ENCODE measurements around the gene KNDC1.

KNDC1 gene

GRCh38 chr10:133162178-133162909 lies 2.3 kb downstream of the KNDC1 start (continued):
- no peak for TF ChIP-seq ZNF549 (tag by site-specific recombination; IDR thresholded peaks at IDR 0.05)

GRCh38 chr10:133162910-133163856 lies 3.2 kb downstream of the KNDC1 start:
- TF ChIP-seq ZNF600 (tag by site-specific recombination; IDR thresholded peaks at IDR 0.05) (0 out of 2 replicates have a peak, but pooled peaks have one; percentile 43), ZBTB10 (tag by site-specific recombination; IDR thresholded peaks at IDR 0.05) (no peak)
- Histone ChIP-seq H3K4me1 (ENCODE audit: control insufficient read depth, insufficient read depth, low read length) (peaks cover 5% of the 10 kb centered on the region), H3K9me3 (ENCODE audit: control insufficient read depth, insufficient read depth, low read depth, low read length) (no peaks in the 10 kb centered on the region), H3K27ac (ENCODE audit: extremely low read depth, low read depth, low read length) (no peak overlapping the region), H3K36me3 (ENCODE audit: control insufficient read depth in 2 of 2, insufficient read depth in 1 of 2, low read length in 2 of 2) (peaks cover 0 to 18% of the 10 kb centered on the region in 2 experiments; a peak in 1 of 3 replicates), H3K4me3 (ENCODE audit: low read depth, low read length) (no peak overlapping the region)
- ChIA-PET CTCF (no interaction called here), POLR2A (no interaction called here)

- TF ChIP-seq EGR2 (tag by site-specific recombination; IDR thresholded peaks at IDR 0.05; ENCODE audit: low read depth) (peak; percentile 52), ZNF558 (tag by site-specific recombination; IDR thresholded peaks at IDR 0.05) (no peak)
- ChIA-PET POLR2A (no interaction called here), CTCF (no interaction called here)
These were observed 4.1 kb downstream of the KNDC1 start for GRCh38 chr10:133163889-133164815.

GRCh38 chr10:133164816-133165555 lies 5.0 kb downstream of the KNDC1 start:
- Histone ChIP-seq H3K9me3 (ENCODE audit: control insufficient read depth, insufficient read depth, low read depth, low read length) (no peaks in the 10 kb centered on the region), H3K36me3 (ENCODE audit: control insufficient read depth in 2 of 2, insufficient read depth in 1 of 2, low read length in 2 of 2) (peaks cover 0 to 26% of the 10 kb centered on the region in 2 experiments; a peak in 1 of 3 replicates), H3K4me3 (ENCODE audit: low read depth, low read length) (no peak overlapping the region), H3K27ac (ENCODE audit: extremely low read depth, low read depth, low read length) (no peak overlapping the region), H3K4me1 (ENCODE audit: control insufficient read depth, insufficient read depth, low read length) (no peaks in the 10 kb centered on the region)
- 0 out of 2 replicates have a peak, but pooled peaks have one; percentile 16 for TF ChIP-seq KLF9 (tag by site-specific recombination; IDR thresholded peaks at IDR 0.05; ENCODE audit: low read depth)
- no peak for TF ChIP-seq ZNF76 (tag by site-specific recombination; IDR thresholded peaks at IDR 0.05; ENCODE audit: borderline replicate concordance, low read depth)
- TF ChIP-seq PRDM4 (tag by site-specific recombination; IDR thresholded peaks at IDR 0.05), result no peak
- ChIA-PET POLR2A (no interaction called here), CTCF (no interaction called here)

More at GRCh38 chr10:133163889-133164815, 4.1 kb downstream of the KNDC1 start:
- Histone ChIP-seq H3K4me3 (ENCODE audit: low read depth, low read length) (no peak overlapping the region), H3K9me3 (ENCODE audit: control insufficient read depth, insufficient read depth, low read depth, low read length) (no peaks in the 10 kb centered on the region), H3K4me1 (ENCODE audit: control insufficient read depth, insufficient read depth, low read length) (peaks cover 5% of the 10 kb centered on the region), H3K36me3 (ENCODE audit: control insufficient read depth in 2 of 2, insufficient read depth in 1 of 2, low read length in 2 of 2) (peaks cover 0 to 23% of the 10 kb centered on the region in 2 experiments; a peak in 1 of 3 replicates), H3K27ac (ENCODE audit: extremely low read depth, low read depth, low read length) (no peak overlapping the region)
